HG03460 (cell line): ENCODE results near the gene SH3BP4.

ENCODE experiments used
- ATAC-seq: cut with Tn5 transposase; IDR thresholded peaks from one replicate; pipeline ENCODE4 v1.9.1; 2021; ENCODE audit not compliant: unreplicated experiment

SH3BP4 gene

GRCh38 chr2:235082578-235083338 is 130.9 kb downstream of the SH3BP4 start:
- no peak for ATAC-seq

GRCh38 chr2:235083822-235084221 is 132.0 kb downstream of the SH3BP4 start:
- no peak for ATAC-seq

- ATAC-seq = no peak
These were observed 132.6 kb downstream of the SH3BP4 start for GRCh38 chr2:235084424-235084823.

GRCh38 chr2:235085476-235085875 is 133.7 kb downstream of the SH3BP4 start:
- no peak for ATAC-seq

DNA sequence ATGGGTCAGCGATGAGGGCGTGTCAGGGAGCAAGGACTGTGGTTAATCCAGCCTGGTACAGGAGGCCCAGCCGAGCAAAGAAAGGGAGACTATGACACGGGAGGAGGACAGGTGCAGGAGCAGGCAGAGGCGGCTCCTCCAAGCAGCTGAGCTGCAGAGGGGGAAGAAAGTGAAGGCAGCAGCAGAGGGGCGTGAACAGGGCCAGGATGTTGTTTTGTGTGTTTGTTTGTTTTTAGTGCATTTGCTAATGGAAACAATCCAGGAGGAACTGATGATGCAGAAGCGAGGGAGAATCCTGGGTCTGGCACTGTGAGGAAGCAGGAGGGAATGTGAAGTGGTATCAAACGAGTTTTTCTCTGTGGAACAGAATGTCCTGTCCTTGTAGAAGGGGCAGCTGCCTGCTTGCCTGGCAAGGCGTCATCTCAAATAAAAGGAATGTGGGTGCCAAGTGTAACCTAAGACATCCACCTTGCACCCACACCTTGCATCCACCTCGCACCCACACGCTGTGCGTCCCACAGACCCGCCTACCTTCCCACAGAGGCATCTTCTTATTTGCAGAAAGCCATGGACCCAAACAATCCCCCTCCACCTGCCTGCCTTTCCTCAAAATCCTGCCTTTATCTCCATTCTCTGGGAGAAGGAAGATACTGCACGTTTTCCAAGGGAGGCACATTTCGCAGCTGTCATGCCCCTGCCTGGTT is 134.8 kb downstream of the SH3BP4 start:
- no peak for ATAC-seq

- ATAC-seq = no peak
These were observed 136.1 kb downstream of the SH3BP4 start for GRCh38 chr2:235087832-235088495.

DNA sequence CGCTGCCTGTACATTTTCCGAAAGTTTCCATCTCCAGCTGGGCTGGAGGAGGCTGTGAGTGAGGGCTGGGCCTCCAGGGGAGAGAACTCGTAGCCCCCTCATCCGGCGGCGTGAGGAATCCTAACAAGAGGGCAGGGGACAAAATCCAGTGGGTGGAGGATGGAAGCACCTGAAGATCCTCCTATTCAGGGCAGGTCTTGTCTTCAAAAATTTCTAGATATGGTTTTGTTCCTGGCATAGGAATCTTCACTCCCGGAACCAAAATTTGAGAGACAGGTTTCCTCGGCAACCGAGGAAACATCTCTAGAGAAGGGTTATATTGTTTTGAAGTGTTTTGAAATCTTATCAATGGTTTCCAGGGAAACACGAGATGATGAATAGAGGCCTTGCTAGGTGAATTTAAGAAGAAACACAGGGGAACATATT is 136.7 kb downstream of the SH3BP4 start:
- ATAC-seq = no peak

- no peak for ATAC-seq
These were observed 139.6 kb downstream of the SH3BP4 start for GRCh38 chr2:235091421-235091820.

- ATAC-seq = no peak
These were observed 140.2 kb downstream of the SH3BP4 start for GRCh38 chr2:235091983-235092382.

- no peak for ATAC-seq
These were observed 140.8 kb downstream of the SH3BP4 start for GRCh38 chr2:235092433-235093223.

- ATAC-seq = no peak
These were observed 142.6 kb downstream of the SH3BP4 start for GRCh38 chr2:235094457-235094856.

DNA sequence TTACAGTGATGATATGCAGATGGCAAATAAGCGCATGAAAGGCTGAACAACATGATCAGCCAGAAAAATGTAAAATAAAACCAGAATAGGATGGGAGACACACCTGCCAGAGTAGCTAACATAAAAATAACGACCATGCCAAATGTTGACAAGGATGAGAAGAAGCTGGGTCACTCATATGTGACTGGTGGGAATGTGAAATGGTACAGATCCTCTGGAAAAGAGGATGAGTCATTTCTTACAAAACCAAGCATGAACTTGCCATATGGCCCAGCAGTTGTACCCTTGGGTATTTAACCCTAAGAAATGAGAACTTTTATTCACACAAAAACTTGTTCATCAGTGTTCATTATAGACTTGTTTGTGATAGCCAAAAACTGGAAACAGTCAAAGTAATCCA is 143.8 kb downstream of the SH3BP4 start:
- ATAC-seq = no peak

- ATAC-seq = no peak
These were observed 144.6 kb downstream of the SH3BP4 start for GRCh38 chr2:235096447-235096846.

- ATAC-seq = no peak
These were observed 145.4 kb downstream of the SH3BP4 start for GRCh38 chr2:235097196-235097595.

DNA sequence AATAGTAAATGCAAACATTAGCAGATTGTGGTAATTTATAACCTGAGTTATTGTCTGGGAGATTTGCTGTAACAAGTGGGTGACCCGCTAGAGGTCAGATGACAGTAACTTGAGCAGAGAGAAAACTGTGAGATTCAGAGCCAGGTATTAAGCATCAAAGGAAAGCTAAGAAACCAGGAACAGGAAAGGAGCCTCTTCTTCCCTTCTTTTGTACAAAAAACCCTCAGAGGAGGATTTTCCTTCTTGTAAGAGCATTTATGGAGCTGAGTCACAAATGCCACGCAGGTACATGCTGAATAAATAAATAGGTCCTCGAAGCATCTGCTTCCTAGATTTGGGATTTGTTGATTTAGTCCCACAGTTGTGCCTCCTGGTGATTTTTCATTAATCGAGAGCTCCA is 146.5 kb downstream of the SH3BP4 start:
- ATAC-seq = no peak

DNA sequence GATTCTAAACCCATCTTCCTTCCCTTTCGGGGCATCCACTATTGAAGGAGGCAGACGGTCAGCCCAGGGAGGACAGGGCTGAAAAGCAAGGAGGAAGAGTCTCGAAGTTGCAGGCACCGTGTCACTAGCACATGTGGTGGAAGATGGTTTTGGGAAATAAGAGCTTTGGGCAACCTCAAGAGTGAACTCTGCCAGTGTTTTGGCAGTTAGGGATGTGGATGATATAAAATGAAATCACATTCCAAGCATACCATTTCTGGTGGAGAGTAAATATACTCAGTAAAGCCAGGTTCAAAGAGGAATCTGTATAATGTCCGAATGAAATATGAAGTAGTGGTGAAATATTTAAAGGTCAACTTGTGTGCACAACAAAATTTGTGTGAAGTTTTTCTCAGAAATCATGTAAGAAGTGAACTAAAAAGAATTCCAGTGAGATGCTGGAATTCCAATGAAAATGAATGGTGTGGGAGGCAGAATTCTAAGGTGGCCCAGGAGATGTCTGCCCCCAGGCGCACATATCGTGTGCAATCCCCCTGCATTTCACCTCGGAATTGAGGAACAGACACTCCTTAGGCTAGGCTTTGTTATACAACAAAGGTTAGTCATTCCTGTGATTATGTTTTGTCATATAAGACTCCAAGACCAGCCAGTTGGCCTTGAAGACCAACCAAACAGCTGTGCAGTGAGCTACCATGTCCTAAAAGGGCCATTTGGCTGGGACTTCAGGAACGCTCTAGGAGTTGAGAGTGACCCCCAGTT is 147.1 kb downstream of the SH3BP4 start:
- no peak for ATAC-seq

GRCh38 chr2:235102896-235103295 is 151.1 kb downstream of the SH3BP4 start:
- ATAC-seq = no peak
